SK-N-SH treated with all-trans-retinoic acid at 6 μM for 48 hours (cell line): ENCODE measurements around the gene HIF1A.

ENCODE experiments used
- ATAC-seq: fragments of 200-7000 bp; cut with Tn5 transposase; 3 replicates; pipeline ENCODE4 v1.9.1; 2020; ENCODE audit warnings: mild to moderate bottlenecking, moderate library complexity
- ARNTL ChIP-seq: fragments of 450-650 bp; formaldehyde crosslinking; IDR thresholded peaks from 2 replicates; pipeline ENCODE4 v1.5.0; 2020; ENCODE audit warnings: low read depth, mild to moderate bottlenecking, moderate library complexity, borderline replicate concordance
- BACH2 ChIP-seq: fragments of 250-450 bp; sonication (Bioruptor Pico); IDR thresholded peaks from 2 replicates; pipeline ENCODE4 v1.9.0; 2021; ENCODE audit warnings: mild to moderate bottlenecking, borderline replicate concordance
- CREB5 ChIP-seq: fragments of 250-450 bp; sonication (Bioruptor Pico); IDR thresholded peaks from 2 replicates; pipeline ENCODE4 v1.5.1; 2020; ENCODE audit warnings: low read depth, mild to moderate bottlenecking, moderate library complexity
- CSRNP3 ChIP-seq: fragments of 250-450 bp; sonication (Bioruptor Pico); IDR thresholded peaks from 2 replicates; pipeline ENCODE4 v1.5.1; 2021; ENCODE audit warnings: mild to moderate bottlenecking, moderate library complexity
- ESRRG ChIP-seq: fragments of 250-450 bp; sonication (Bioruptor Pico); IDR thresholded peaks from 2 replicates; pipeline ENCODE4 v1.6.1; 2021; ENCODE audit warnings: mild to moderate bottlenecking
- GLIS3 ChIP-seq: fragments of 250-450 bp; sonication (Bioruptor Pico); IDR thresholded peaks from 2 replicates; pipeline ENCODE4 v1.5.0; 2020; ENCODE audit warnings: mild to moderate bottlenecking, moderate library complexity
- ISL1 ChIP-seq: fragments of 250-450 bp; sonication (Bioruptor Pico); IDR thresholded peaks from 2 replicates; pipeline ENCODE4 v2.1.2; 2022; ENCODE audit warnings: mild to moderate bottlenecking, moderate library complexity
- OSR1 ChIP-seq: fragments of 250-450 bp; sonication (Bioruptor Pico); IDR thresholded peaks from 2 replicates; pipeline ENCODE4 v1.8.0; 2022; ENCODE audit warnings: moderate library complexity, mild to moderate bottlenecking, inconsistent platforms
- POU6F1 ChIP-seq: fragments of 250-450 bp; sonication (Bioruptor Pico); IDR thresholded peaks from 2 replicates; pipeline ENCODE4 v1.8.0; 2021; ENCODE audit warnings: low read depth, mild to moderate bottlenecking, moderate library complexity, borderline replicate concordance
- RARB ChIP-seq: fragments of 250-450 bp; sonication (Bioruptor Pico); IDR thresholded peaks from 2 replicates; pipeline ENCODE4 v1.8.0; 2021; ENCODE audit warnings: mild to moderate bottlenecking, moderate library complexity
- SNAI2 ChIP-seq: fragments of 250-450 bp; sonication (Bioruptor Pico); IDR thresholded peaks from 2 replicates; pipeline ENCODE4 v1.5.0; 2020; ENCODE audit warnings: mild to moderate bottlenecking, moderate library complexity
- TOX ChIP-seq: fragments of 250-450 bp; sonication (Bioruptor Pico); IDR thresholded peaks from 2 replicates; pipeline ENCODE4 v1.8.0; 2021; ENCODE audit warnings: mild to moderate bottlenecking, moderate library complexity, borderline replicate concordance
- TSHZ2 ChIP-seq: fragments of 250-450 bp; sonication (Bioruptor Pico); IDR thresholded peaks from 2 replicates; pipeline ENCODE4 v1.5.0; 2020; ENCODE audit warnings: mild to moderate bottlenecking, moderate library complexity
- ZC3H10 ChIP-seq: fragments of 250-450 bp; sonication (Bioruptor Pico); IDR thresholded peaks from 2 replicates; pipeline ENCODE4 v1.5.1; 2021; ENCODE audit warnings: mild to moderate bottlenecking, moderate library complexity
- ZFP3 ChIP-seq: fragments of 250-450 bp; sonication (Bioruptor Pico); IDR thresholded peaks from 2 replicates; pipeline ENCODE4 v1.5.0; 2020; ENCODE audit warnings: mild to moderate bottlenecking, moderate library complexity
- ZNF565 ChIP-seq: fragments of 450-650 bp; formaldehyde crosslinking; conservative IDR thresholded peaks from 2 replicates; pipeline ENCODE4 v1.5.0; 2020; ENCODE audit warnings: low read depth, mild to moderate bottlenecking, moderate library complexity
- ZNF70 ChIP-seq: fragments of 450-650 bp; formaldehyde crosslinking; IDR thresholded peaks from 2 replicates; pipeline ENCODE4 v1.5.0; 2020; ENCODE audit warnings: mild to moderate bottlenecking, moderate library complexity
- ZNF8 ChIP-seq: fragments of 450-650 bp; formaldehyde crosslinking; IDR thresholded peaks from 2 replicates; pipeline ENCODE4 v1.5.0; 2020; ENCODE audit warnings: mild to moderate bottlenecking, moderate library complexity

HIF1A gene

GRCh38 chr14:61648377-61648776 lies 46.9 kb upstream of the HIF1A start:
- ATAC-seq, result no peak
- TF ChIP-seq OSR1 (CRISPR knock-in tag) (no peak), GLIS3 (CRISPR knock-in tag) (no peak), ZNF8 (no peak), CREB5 (CRISPR knock-in tag) (no peak), ISL1 (no peak), TOX (CRISPR knock-in tag) (no peak), CSRNP3 (no peak), RARB (CRISPR knock-in tag) (no peak), TSHZ2 (CRISPR knock-in tag) (no peak), POU6F1 (CRISPR knock-in tag) (no peak), ZFP3 (CRISPR knock-in tag) (no peak), BACH2 (CRISPR knock-in tag) (no peak), ZC3H10 (CRISPR knock-in tag) (no peak), ARNTL (CRISPR knock-in tag) (no peak), SNAI2 (no peak), ESRRG (no peak)
- TF ChIP-seq, all 23 proteins: peak for 0

- no peak for ATAC-seq
- TF ChIP-seq ZNF70 (CRISPR knock-in tag) (no peak), OSR1 (CRISPR knock-in tag) (no peak), ZC3H10 (CRISPR knock-in tag) (no peak), POU6F1 (CRISPR knock-in tag) (no peak), ESRRG (no peak), ARNTL (CRISPR knock-in tag) (no peak)
Measured at GRCh38 chr14:61649283-61649682, 46.0 kb upstream of the HIF1A start.

- TF ChIP-seq SNAI2, result no peak
- no peak for TF ChIP-seq ISL1
- no peak for ATAC-seq
Measured at GRCh38 chr14:61651355-61651754, 44.0 kb upstream of the HIF1A start.

GRCh38 chr14:61652526-61653262 lies 42.6 kb upstream of the HIF1A start:
- TF ChIP-seq ZNF565, result no peak
- TF ChIP-seq GLIS3 (CRISPR knock-in tag), result no peak
- no peak for ATAC-seq
